Heart right ventricle (tissue), 16 donors: Measurements from ENCODE around the gene SPECC1. TPM values are rescaled to one million over a fixed set of nuclear protein-coding genes. Genes with fewer than 3 reads are reported as not detected.
"Not testable (repeated sequence)": the region's sequence is repeated elsewhere in the genome, so short reads cannot be mapped to it uniquely, and the experiment has no call there.

ENCODE experiments used
- ATAC-seq, 8 donors: fragments of 200-7000 bp; cut with Tn5 transposase; one replicate each; pipeline ENCODE4 v1.9.1; 2020; ENCODE audit warnings: mild to moderate bottlenecking in 8 of 8, moderate library complexity in 8 of 8, moderate number of reproducible peaks in 1 of 8
- DNase-seq, 2 donors: peaks; one replicate each; pipeline ENCODE4 v3.0.0-alpha.2; 2020
- H3K27ac ChIP-seq, 10 donors: fragments of 200-600 bp; sonication (generic) in 2 of 10; one replicate each; pipeline versions ENCODE4 v1.5.0 to v1.8.0; 2020 to 2022; ENCODE audit warnings: mild to moderate bottlenecking in 3 of 10
- H3K27me3 ChIP-seq, 7 donors: fragments of 200-600 bp; one replicate each; pipeline ENCODE4 v1.8.0; 2021 to 2022; ENCODE audit warnings: mild to moderate bottlenecking in 2 of 7
- H3K36me3 ChIP-seq, 9 donors: fragments of 200-600 bp; sonication (generic) in 1 of 9; one replicate each; pipeline versions ENCODE4 v1.5.0 to v1.8.0; 2020 to 2022; ENCODE audit warnings: mild to moderate bottlenecking in 2 of 9
- H3K4me1 ChIP-seq, 9 donors: fragments of 200-600 bp; sonication (generic) in 1 of 9; one replicate each; pipeline versions ENCODE4 v1.5.0 to v1.8.0; 2020 to 2022; ENCODE audit warnings: mild to moderate bottlenecking in 4 of 9
- H3K4me3 ChIP-seq, 10 donors: fragments of 200-600 bp; sonication (generic) in 2 of 10; one replicate each; pipeline versions ENCODE4 v1.5.0 to v1.8.0; 2020 to 2022; ENCODE audit warnings: mild to moderate bottlenecking in 7 of 10, moderate library complexity in 2 of 10
- H3K9me3 ChIP-seq, 11 donors: fragments of 200-600 bp in 10 of 11; sonication (generic) in 2 of 11; one replicate each; pipeline versions ENCODE4 v1.5.0 to v1.8.0; 2013 to 2022; ENCODE audit warnings: mild to moderate bottlenecking in 2 of 11, control low read depth in 1 of 11, moderate library complexity in 1 of 11
- CTCF ChIP-seq, 9 donors: fragments of 200-600 bp; sonication (generic) in 2 of 9; IDR thresholded peaks; one replicate each; pipeline versions ENCODE4 v1.5.0 to v1.8.0; 2021 to 2022; ENCODE audit warnings: antibody characterized with exemption in 9 of 9, mild to moderate bottlenecking in 5 of 9, moderate library complexity in 1 of 9
- WGBS, 2 donors: extraction: QIAGEN DNeasy Blood & Tissue Kit; methylation state at CpG; one replicate each; pipeline ENCODE4 v1.1.7; 2013; ENCODE audit warnings: inconsistent platforms in 1 of 2; 5-methylcytosine and 5-hydroxymethylcytosine counted together
- intact Hi-C, 10 donors: fragments of 100-400 bp; cut with DNase I; formaldehyde crosslinking; loops; one replicate each; pipeline versions ENCODE4 v1.11.1 to v1.14.2; 2022
- polyA plus RNA-seq, 2 donors: library from polyadenylated mRNA; stranded (reverse); fragments of 200-250 nt; gene quantifications; one replicate each; pipeline ENCODE4 v1.2.3, GENCODE V29; 2013
- total RNA-seq, 10 donors: library from RNA; stranded (reverse); fragmentation: NEBNext Ultra II Directional in 3 of 10; extraction: Animal tissue kit (Norgen Biotek cat#: 25700) in 3 of 10; gene quantifications; one replicate each; pipeline versions ENCODE4 v1.2.1 to v1.2.4, GENCODE V29; 2021 to 2023
- donor health status: Arrhythmogenic right ventricular cardiomyopathy.
- donor health status: ischemic (EF 13 %, LVEDD 7.1; RV severe dilation, severe dysfunction).
- donor health status: healthy with polysubstance abuse.
- donor health status: DM: no; HTN: yes; CAD: no.
- donor health status: DM: no; HTN: no; CAD: no.
- donor health status: ischemic (EF 25% LVEDD 6.9; RV normal size, moderate dysfunction).
- donor health status: ischemic (EF 25% LVEDD 5.7; RV mildly dilated, moderate dysfunction).
- donor health status: healthy.
- donor health status: DM: yes; HTN: yes; CAD: no.
- donor health status: Ischemic cardiomyopathy.
- donor health status: ischemic (EF 35%, LVEDD 5.7; RV mildly dilated, moderate dysfunction).
- donor health status: nonischemic (EF 11% LVEDD 7.7; RV severe dilation, severe dysfunction).
- donor health status: DM: yes; HTN: yes; CAD: no.
- donor health status: PGD.
- donor health status: ischemic (EF 29% LVEDD 5.4; RV normal size, mild dysfunction).
- donor health status: nonischemic (EF 23%, LVEDD 6.1; RV moderate dilation, normal function).

Gene SPECC1
- total and polyA plus RNA-seq, 12 donors: 2.9 to 15.2 (median 8.5) TPM

- Histone ChIP-seq H3K4me1 (peaks cover 0 to 16% (median 6%) of the 10 kb centered on the region in 9 donors), H3K27me3 (peaks cover 0 to 17% (median 3%) of the 10 kb centered on the region in 7 donors), H3K36me3 (peaks cover 0 to 22% (median 4%) of the 10 kb centered on the region in 9 donors), H3K4me3 (no peak overlapping the region), H3K9me3 (no peaks in the 10 kb centered on the region), H3K27ac (no peak overlapping the region)
- ATAC-seq: no peak
- WGBS, 2 donors: 77 to 80% methylated on average over 8 of the region's 8 CpGs
- intact Hi-C loops: loop anchor here in 1 of 10 donors (5.0 kb wide), 1 partner anchor 98 kb away; the partner anchor contains the start of gene SPECC1
- no peak for DNase-seq
- no peak for TF ChIP-seq CTCF (IDR thresholded peaks at IDR 0.05)
These were observed 96.6 kb downstream of the SPECC1 start for GRCh38 chr17:20105539-20106280.

- intact Hi-C loops: loop anchor here in 1 of 10 donors (5.0 kb wide), 1 partner anchor 99 kb away; the partner anchor contains the start of gene SPECC1
- Histone ChIP-seq H3K4me1 (peaks cover 0 to 16% (median 6%) of the 10 kb centered on the region in 9 donors), H3K36me3 (peaks cover 0 to 28% (median 6%) of the 10 kb centered on the region in 9 donors), H3K27me3 (peaks cover 0 to 17% (median 3%) of the 10 kb centered on the region in 7 donors)
- H3K9me3 ChIP-seq, ATAC-seq, DNase-seq, H3K4me3 ChIP-seq, H3K27ac ChIP-seq: not testable (repeated sequence)
These were observed 97.3 kb downstream of the SPECC1 start for GRCh38 chr17:20106446-20106845.

DNA sequence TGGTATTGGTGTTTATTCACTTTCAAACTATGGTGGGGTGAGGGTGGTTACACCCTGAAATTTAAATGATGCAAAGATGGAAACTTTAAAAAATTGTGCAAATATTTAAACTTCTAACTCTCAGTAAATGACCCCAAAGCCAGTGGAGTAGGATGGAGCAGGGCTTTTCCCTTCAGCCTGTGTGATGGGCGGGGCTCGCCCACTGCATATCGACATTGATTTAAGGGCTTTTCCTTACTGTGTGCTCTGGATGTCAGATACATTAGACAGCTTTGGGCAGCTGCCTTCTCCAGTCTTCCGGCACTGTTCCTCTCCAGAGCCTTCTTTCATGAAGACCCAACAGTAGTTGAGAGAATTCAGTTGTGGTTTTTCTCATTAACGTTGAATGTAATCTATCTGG lies 99.9 kb downstream of the SPECC1 start:
- TF ChIP-seq CTCF (IDR thresholded peaks at IDR 0.05): no peak
- no peak for ATAC-seq
- Histone ChIP-seq H3K4me1 (peaks cover 0 to 4% (median 0%) of the 10 kb centered on the region in 9 donors), H3K27ac (no peak overlapping the region), H3K9me3 (no peaks in the 10 kb centered on the region), H3K27me3 (peaks cover 0 to 11% (median 0%) of the 10 kb centered on the region in 7 donors), H3K4me3 (no peak overlapping the region), H3K36me3 (peaks cover 0 to 32% (median 6%) of the 10 kb centered on the region in 9 donors)
- intact Hi-C loops: loop anchor here in 1 of 10 donors (5.0 kb wide), 1 partner anchor 102 kb away; the partner anchor contains the start of gene SPECC1
- WGBS, 2 donors: 94 to 98% methylated on average over 5 of the region's 5 CpGs
- DNase-seq: no peak

GRCh38 chr17:20111538-20111937 lies 102.4 kb downstream of the SPECC1 start:
- DNase-seq (no peak), ATAC-seq (no peak)
- no peaks in the 10 kb centered on the region for H3K27me3 ChIP-seq
- no peaks in the 10 kb centered on the region for H3K9me3 ChIP-seq
- intact Hi-C loops: no loop called here
- TF ChIP-seq CTCF (IDR thresholded peaks at IDR 0.05): no peak
- H3K27ac ChIP-seq: no peak overlapping the region
- H3K36me3 ChIP-seq: peaks cover 0 to 32% (median 6%) of the 10 kb centered on the region in 9 donors
- peaks cover 0 to 1% (median 0%) of the 10 kb centered on the region in 9 donors for H3K4me1 ChIP-seq
- 80 to 86% methylated on average over 10 of the region's 10 CpGs for WGBS, 2 donors
- H3K4me3 ChIP-seq: no peak overlapping the region

GRCh38 chr17:20114466-20114865 lies 105.3 kb downstream of the SPECC1 start:
- ATAC-seq (no peak), DNase-seq (no peak)
- no peaks in the 10 kb centered on the region for H3K27me3 ChIP-seq
- H3K27ac ChIP-seq: no peak overlapping the region
- WGBS, 2 donors: 94 to 98% methylated on average over 2 of the region's 2 CpGs
- no peak overlapping the region for H3K4me3 ChIP-seq
- intact Hi-C loops: loop anchor here in 2 of 10 donors (2.0 kb wide), 2 partner anchors 16 to 122 kb away; no protein-coding TSS in a partner anchor
- TF ChIP-seq CTCF (IDR thresholded peaks at IDR 0.05): no peak
- H3K4me1 ChIP-seq: peaks cover 0 to 5% (median 0%) of the 10 kb centered on the region in 9 donors
- H3K9me3 ChIP-seq: no peaks in the 10 kb centered on the region
- peaks cover 0 to 32% (median 6%) of the 10 kb centered on the region in 9 donors for H3K36me3 ChIP-seq
